HL-60 (cell line): ENCODE results near the gene CADM1.

Experiments used
- DNase-seq, 2 experiments: peaks; one replicate each; pipeline ENCODE4 v3.0.0-alpha.2; 2010 to 2020; ENCODE audit warnings: low read depth in 1 of 2, low spot score in 1 of 2
- H3K27ac ChIP-seq: fragments of 250-450 bp; sonication (Bioruptor Pico); replicated peaks from 2 replicates; pipeline ENCODE4 v1.5.1; 2020; ENCODE audit warnings: mild to moderate bottlenecking, moderate library complexity
- H3K27me3 ChIP-seq: fragments of 250-450 bp; sonication (Bioruptor Pico); 2 replicates; pipeline ENCODE4 v1.5.1; 2021; ENCODE audit warnings: mild to moderate bottlenecking, moderate library complexity; ENCODE audit not compliant: insufficient read depth, poor library complexity, severe bottlenecking
- H3K4me3 ChIP-seq: replicated peaks from 2 replicates; pipeline ENCODE4 v1.5.1; 2011; ENCODE audit warnings: mild to moderate bottlenecking, control low read depth, low read length; ENCODE audit not compliant: insufficient read depth
- GABPA ChIP-seq: IDR thresholded peaks from 2 replicates; pipeline ENCODE4 v1.6.1; 2012; ENCODE audit warnings: low read depth
- POLR2AphosphoS5 ChIP-seq: IDR thresholded peaks from 2 replicates; pipeline ENCODE4 v1.6.1; 2012; ENCODE audit warnings: low read depth
- REST ChIP-seq: IDR thresholded peaks from 2 replicates; pipeline ENCODE4 v1.6.1; 2012; ENCODE audit warnings: low read depth; ENCODE audit not compliant: insufficient replicate concordance
- SPI1 ChIP-seq: IDR thresholded peaks from 2 replicates; pipeline ENCODE4 v1.6.1; 2012; ENCODE audit warnings: low read depth, mild to moderate bottlenecking, borderline replicate concordance
- TF ChIP-seq, protein P1 (sequence below): IDR thresholded peaks from one replicate; pipeline ENCODE4 v1.5.1; 2011; ENCODE audit warnings: low read length, control low read depth, inconsistent platforms; ENCODE audit not compliant: insufficient read depth

CADM1 gene

DNA sequence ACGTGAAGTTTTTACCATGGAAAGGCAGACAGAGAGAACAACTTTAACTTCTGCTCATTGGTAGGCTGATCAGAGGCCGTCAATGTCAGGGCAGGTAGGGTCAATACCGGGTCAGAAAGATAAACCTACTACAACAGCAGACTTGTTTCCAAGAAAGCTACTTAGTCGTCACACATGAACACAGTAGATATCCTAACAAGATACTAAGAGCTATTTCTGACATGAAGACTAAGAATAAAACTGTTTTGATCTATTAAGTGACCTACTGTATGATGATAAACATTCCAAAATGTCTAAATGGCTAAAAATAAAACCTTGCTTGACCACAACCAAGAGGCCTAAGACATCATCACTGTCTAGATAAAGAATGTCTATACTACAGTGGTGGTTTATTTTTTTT lies 231.3 kb downstream of the CADM1 start:
- Histone ChIP-seq H3K4me3 (no peak overlapping the region), H3K27me3 (peaks cover 14% of the 10 kb centered on the region), H3K27ac (no peak overlapping the region)
- no peak for DNase-seq
- TF ChIP-seq POLR2AphosphoS5 (no peak), GABPA (no peak), REST (no peak), SPI1 (no peak)
- TF ChIP-seq, protein P1, sequence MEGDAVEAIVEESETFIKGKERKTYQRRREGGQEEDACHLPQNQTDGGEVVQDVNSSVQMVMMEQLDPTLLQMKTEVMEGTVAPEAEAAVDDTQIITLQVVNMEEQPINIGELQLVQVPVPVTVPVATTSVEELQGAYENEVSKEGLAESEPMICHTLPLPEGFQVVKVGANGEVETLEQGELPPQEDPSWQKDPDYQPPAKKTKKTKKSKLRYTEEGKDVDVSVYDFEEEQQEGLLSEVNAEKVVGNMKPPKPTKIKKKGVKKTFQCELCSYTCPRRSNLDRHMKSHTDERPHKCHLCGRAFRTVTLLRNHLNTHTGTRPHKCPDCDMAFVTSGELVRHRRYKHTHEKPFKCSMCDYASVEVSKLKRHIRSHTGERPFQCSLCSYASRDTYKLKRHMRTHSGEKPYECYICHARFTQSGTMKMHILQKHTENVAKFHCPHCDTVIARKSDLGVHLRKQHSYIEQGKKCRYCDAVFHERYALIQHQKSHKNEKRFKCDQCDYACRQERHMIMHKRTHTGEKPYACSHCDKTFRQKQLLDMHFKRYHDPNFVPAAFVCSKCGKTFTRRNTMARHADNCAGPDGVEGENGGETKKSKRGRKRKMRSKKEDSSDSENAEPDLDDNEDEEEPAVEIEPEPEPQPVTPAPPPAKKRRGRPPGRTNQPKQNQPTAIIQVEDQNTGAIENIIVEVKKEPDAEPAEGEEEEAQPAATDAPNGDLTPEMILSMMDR: no peak

DNA sequence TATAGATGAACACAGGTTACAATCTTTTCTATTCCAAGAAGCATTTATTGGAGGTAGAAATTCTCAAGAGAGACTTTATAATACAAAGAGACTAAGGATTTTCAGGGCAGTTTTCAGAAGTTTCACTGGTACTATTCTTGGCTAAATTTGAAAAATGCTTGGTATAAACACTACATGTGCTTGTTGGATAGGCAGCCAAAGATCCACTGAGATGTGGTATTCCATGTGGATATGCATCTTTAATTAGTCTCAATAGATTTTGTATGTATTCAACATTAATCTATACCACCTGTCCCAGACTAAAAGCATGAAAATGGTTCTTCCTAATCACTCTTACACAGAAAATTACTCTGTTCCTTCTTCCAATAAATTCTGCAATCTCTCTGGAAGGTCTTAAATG lies 232.6 kb downstream of the CADM1 start:
- DNase-seq: no peak
- no peak overlapping the region for H3K27ac ChIP-seq

GRCh38 chr11:115269191-115269950 lies 234.8 kb downstream of the CADM1 start:
- DNase-seq: no peak
- Histone ChIP-seq H3K4me3 (no peak overlapping the region), H3K27ac (no peak overlapping the region), H3K27me3 (peaks cover 7% of the 10 kb centered on the region)
- TF ChIP-seq, protein P1: no peak
- TF ChIP-seq REST (no peak), POLR2AphosphoS5 (no peak), SPI1 (no peak), GABPA (no peak)

More for the DNA sequence above, 232.6 kb downstream of the CADM1 start:
- peaks cover 10% of the 10 kb centered on the region for H3K27me3 ChIP-seq
- no peak overlapping the region for H3K4me3 ChIP-seq
- TF ChIP-seq SPI1 (no peak), POLR2AphosphoS5 (no peak), REST (no peak), GABPA (no peak)
- TF ChIP-seq, protein P1: no peak
